HUES64 (cell line): Measurements from ENCODE around the gene PLPP2.

Experiments
- H3K27ac ChIP-seq: 2 replicates; pipeline ENCODE4 v1.7.0; 2013; ENCODE audit warnings: low read depth, low read length, inconsistent platforms
- H3K27me3 ChIP-seq: 2 replicates; pipeline ENCODE4 v1.6.1; 2013; ENCODE audit warnings: mild to moderate bottlenecking, low read length; ENCODE audit not compliant: insufficient read depth
- H3K36me3 ChIP-seq: 2 replicates; pipeline ENCODE4 v1.6.1; 2013; ENCODE audit warnings: mild to moderate bottlenecking, low read length; ENCODE audit not compliant: insufficient read depth
- H3K4me1 ChIP-seq: 2 replicates; pipeline ENCODE4 v1.6.1; 2013; ENCODE audit warnings: mild to moderate bottlenecking, low read length, moderate library complexity; ENCODE audit not compliant: insufficient read depth
- H3K4me3 ChIP-seq: 2 replicates; pipeline ENCODE4 v1.5.1; 2013; ENCODE audit warnings: mild to moderate bottlenecking, low read length, moderate library complexity
- H3K9ac ChIP-seq: 2 replicates; pipeline ENCODE4 v1.6.1; 2013; ENCODE audit warnings: mild to moderate bottlenecking, low read depth, low read length
- H3K9me3 ChIP-seq: 2 replicates; pipeline ENCODE4 v1.6.1; 2013; ENCODE audit warnings: low read depth, low read length; ENCODE audit not compliant: insufficient read depth
- WGBS: fragments of 150-250, 120-280 bp; methylation state at CpG from one replicate; pipeline ENCODE4 v1.1.7; 2013; ENCODE audit warnings: missing lambda C conversion rate; 5-methylcytosine and 5-hydroxymethylcytosine counted together

Gene PLPP2

GRCh38 chr19:328025-328505, 36.9 kb upstream of the PLPP2 start:
- Histone ChIP-seq H3K4me3 (no peak overlapping the region), H3K36me3 (peaks cover 86% of the 10 kb centered on the region), H3K9me3 (peaks cover 6% of the 10 kb centered on the region; the same call in 1 of the 2 replicates), H3K27me3 (no peaks in the 10 kb centered on the region), H3K27ac (no peak overlapping the region), H3K9ac (no peak overlapping the region), H3K4me1 (no peaks in the 10 kb centered on the region)
- WGBS: 96% methylated on average over 3 of the region's 4 CpGs

- H3K36me3 ChIP-seq: peaks cover 92% of the 10 kb centered on the region
- H3K4me3 ChIP-seq: no peak overlapping the region
- H3K9ac ChIP-seq: no peak overlapping the region
- no peak overlapping the region for H3K27ac ChIP-seq
- whole genome bisulfite sequencing: 95% methylated on average over 17 of the region's 17 CpGs
- no peaks in the 10 kb centered on the region for H3K4me1 ChIP-seq
- no peaks in the 10 kb centered on the region for H3K27me3 ChIP-seq
- H3K9me3 ChIP-seq: peaks cover 8% of the 10 kb centered on the region; the same call in 1 of the 2 replicates
Measured at GRCh38 chr19:327291-328024, 36.3 kb upstream of the PLPP2 start.

GRCh38 chr19:326871-327270, 35.7 kb upstream of the PLPP2 start:
- no peaks in the 10 kb centered on the region for H3K27me3 ChIP-seq
- WGBS: 95% methylated on average over 15 of the region's 15 CpGs
- no peak overlapping the region for H3K27ac ChIP-seq
- H3K4me3 ChIP-seq: no peak overlapping the region
- no peaks in the 10 kb centered on the region for H3K4me1 ChIP-seq
- no peak overlapping the region for H3K9ac ChIP-seq
- peaks cover 94% of the 10 kb centered on the region for H3K36me3 ChIP-seq
- H3K9me3 ChIP-seq: peaks cover 9% of the 10 kb centered on the region; the same call in 1 of the 2 replicates

GRCh38 chr19:325937-326565, 34.8 kb upstream of the PLPP2 start:
- Histone ChIP-seq H3K4me1 (no peaks in the 10 kb centered on the region), H3K9me3 (peaks cover 14% of the 10 kb centered on the region), H3K27ac (no peak overlapping the region), H3K9ac (no peak overlapping the region), H3K36me3 (peaks cover 94% of the 10 kb centered on the region), H3K27me3 (no peaks in the 10 kb centered on the region), H3K4me3 (no peak overlapping the region)
- 96% methylated on average over 33 of the region's 33 CpGs for WGBS

GRCh38 chr19:325173-325936, 34.2 kb upstream of the PLPP2 start:
- H3K9ac ChIP-seq: no peak overlapping the region
- H3K9me3 ChIP-seq: peaks cover 21% of the 10 kb centered on the region
- no peaks in the 10 kb centered on the region for H3K4me1 ChIP-seq
- no peak overlapping the region for H3K27ac ChIP-seq
- no peaks in the 10 kb centered on the region for H3K27me3 ChIP-seq
- H3K36me3 ChIP-seq: peaks cover 94% of the 10 kb centered on the region
- no peak overlapping the region for H3K4me3 ChIP-seq
- 94% methylated on average over 24 of the region's 24 CpGs for WGBS

GRCh38 chr19:324716-325115, 33.5 kb upstream of the PLPP2 start:
- H3K4me1 ChIP-seq: no peaks in the 10 kb centered on the region
- H3K27me3 ChIP-seq: no peaks in the 10 kb centered on the region
- H3K27ac ChIP-seq: no peak overlapping the region
- peaks cover 94% of the 10 kb centered on the region for H3K36me3 ChIP-seq
- no peak overlapping the region for H3K9ac ChIP-seq
- no peak overlapping the region for H3K4me3 ChIP-seq
- H3K9me3 ChIP-seq: peaks cover 22% of the 10 kb centered on the region
- 96% methylated on average over 8 of the region's 8 CpGs for WGBS

GRCh38 chr19:322616-323015, 31.4 kb upstream of the PLPP2 start:
- peaks cover 15% of the 10 kb centered on the region for H3K9me3 ChIP-seq
- 95% methylated on average over 13 of the region's 13 CpGs for WGBS

GRCh38 chr19:318509-318774, 27.2 kb upstream of the PLPP2 start:
- Histone ChIP-seq H3K36me3 (peaks cover 77% of the 10 kb centered on the region), H3K9ac (no peak overlapping the region), H3K27me3 (no peaks in the 10 kb centered on the region), H3K4me3 (no peak overlapping the region), H3K27ac (no peak overlapping the region), H3K9me3 (peaks cover 15% of the 10 kb centered on the region), H3K4me1 (no peaks in the 10 kb centered on the region)
- WGBS: 99% methylated on average over 5 of the region's 5 CpGs

More at GRCh38 chr19:322616-323015, 31.4 kb upstream of the PLPP2 start:
- H3K4me3 ChIP-seq: no peak overlapping the region
- no peak overlapping the region for H3K27ac ChIP-seq
- peaks cover 84% of the 10 kb centered on the region for H3K36me3 ChIP-seq
- H3K9ac ChIP-seq: no peak overlapping the region
- no peaks in the 10 kb centered on the region for H3K27me3 ChIP-seq
- H3K4me1 ChIP-seq: no peaks in the 10 kb centered on the region

GRCh38 chr19:317710-318508, 26.7 kb upstream of the PLPP2 start:
- Histone ChIP-seq H3K36me3 (peaks cover 77% of the 10 kb centered on the region), H3K27ac (no peak overlapping the region), H3K9me3 (peaks cover 15% of the 10 kb centered on the region), H3K27me3 (no peaks in the 10 kb centered on the region), H3K4me3 (no peak overlapping the region), H3K4me1 (no peaks in the 10 kb centered on the region), H3K9ac (no peak overlapping the region)
- whole genome bisulfite sequencing: 94% methylated on average over 9 of the region's 10 CpGs

- no peak overlapping the region for H3K9ac ChIP-seq
- no peak overlapping the region for H3K27ac ChIP-seq
- H3K4me3 ChIP-seq: no peak overlapping the region
- H3K27me3 ChIP-seq: no peaks in the 10 kb centered on the region
- peaks cover 71% of the 10 kb centered on the region for H3K36me3 ChIP-seq
- 95% methylated on average over 8 of the region's 8 CpGs for WGBS
- H3K9me3 ChIP-seq: peaks cover 5% of the 10 kb centered on the region
- H3K4me1 ChIP-seq: no peaks in the 10 kb centered on the region
Measured at GRCh38 chr19:315811-316210, 24.6 kb upstream of the PLPP2 start.
